GM21619 (cell line): ENCODE results near the gene CCL5.
"Not testable (repeated sequence)": the region's sequence is repeated elsewhere in the genome, so short reads cannot be mapped to it uniquely, and the experiment has no call there.

Experiments used
- ATAC-seq: cut with Tn5 transposase; IDR thresholded peaks from one replicate; pipeline ENCODE4 v1.9.1; 2021; ENCODE audit not compliant: unreplicated experiment

Gene CCL5

GRCh38 chr17:35898283-35899070, 18.3 kb upstream of the CCL5 start:
- no peak for ATAC-seq

- not testable (repeated sequence) for ATAC-seq
Measured at GRCh38 chr17:35897772-35898171, 17.6 kb upstream of the CCL5 start.

- no peak for ATAC-seq
Measured at GRCh38 chr17:35895636-35896587, 15.8 kb upstream of the CCL5 start.

GRCh38 chr17:35894206-35894605, 14.0 kb upstream of the CCL5 start:
- ATAC-seq = no peak

GRCh38 chr17:35893751-35894150, 13.6 kb upstream of the CCL5 start:
- no peak for ATAC-seq

GRCh38 chr17:35892091-35893035, 12.2 kb upstream of the CCL5 start:
- ATAC-seq = no peak

GRCh38 chr17:35891269-35891668, 11.1 kb upstream of the CCL5 start:
- ATAC-seq = no peak

- ATAC-seq = no peak
Measured at GRCh38 chr17:35890774-35891155, 10.6 kb upstream of the CCL5 start.

- ATAC-seq = no peak
Measured at GRCh38 chr17:35889818-35890773, 9.9 kb upstream of the CCL5 start.

GRCh38 chr17:35889241-35889640, 9.1 kb upstream of the CCL5 start:
- ATAC-seq = no peak

- no peak for ATAC-seq
Measured at GRCh38 chr17:35878361-35878760, 1.8 kb downstream of the CCL5 start.

GRCh38 chr17:35877345-35878029, 2.7 kb downstream of the CCL5 start:
- ATAC-seq = no peak

- no peak for ATAC-seq
Measured at GRCh38 chr17:35876534-35876933, 3.6 kb downstream of the CCL5 start.

- no peak for ATAC-seq
Measured at GRCh38 chr17:35875800-35876139, 4.4 kb downstream of the CCL5 start.

- no peak for ATAC-seq
Measured at GRCh38 chr17:35875072-35875799, 4.9 kb downstream of the CCL5 start.

- no peak for ATAC-seq
Measured at GRCh38 chr17:35872196-35872980, 7.8 kb downstream of the CCL5 start.

- no peak for ATAC-seq
Measured at GRCh38 chr17:35870906-35871819, 9.0 kb downstream of the CCL5 start.
